C4-2B (cell line): ENCODE data around the gene LDLRAD3.

ENCODE experiments used
- CTCF ChIP-seq: fragments of 450-650 bp; conservative IDR thresholded peaks from 2 replicates; pipeline ENCODE4 v1.5.1; 2017; ENCODE audit warnings: mild to moderate bottlenecking
- ZFX ChIP-seq: fragments of 450-650 bp; IDR thresholded peaks from 2 replicates; pipeline ENCODE4 v1.6.1; 2017

- TF ChIP-seq CTCF (no peak), ZFX (no peak)
Measured at GRCh38 chr11:36212564-36213392, 268.9 kb downstream of the LDLRAD3 start.
